NB4 (cell line): Measurements from ENCODE around the gene MOB3B.

Experiments
- DNase-seq: peaks from one replicate; pipeline ENCODE4 v3.0.0; 2010; ENCODE audit warnings: low read depth
- H3K4me3 ChIP-seq: one replicate; pipeline ENCODE4 v1.5.1; 2011; ENCODE audit warnings: mild to moderate bottlenecking, low read depth, low read length, moderate library complexity
- MYC ChIP-seq: IDR thresholded peaks from 2 replicates; pipeline ENCODE4 v1.6.1; 2011; ENCODE audit warnings: low read depth, low read length
- POLR2A ChIP-seq: IDR thresholded peaks from 2 replicates; pipeline ENCODE4 v1.6.1; 2011; ENCODE audit warnings: mild to moderate bottlenecking; ENCODE audit not compliant: insufficient read length; ENCODE audit errors: extremely low read depth
- TF ChIP-seq, protein P1 (sequence below): IDR thresholded peaks from 2 replicates; pipeline ENCODE4 v1.6.1; 2011; ENCODE audit warnings: low read depth, low read length
- TF ChIP-seq, protein P2 (sequence below): IDR thresholded peaks from one replicate; pipeline ENCODE4 v1.5.1; 2012; ENCODE audit warnings: low read depth, low read length

The MOB3B gene

GRCh38 chr9:27432308-27432707 is 97.3 kb downstream of the MOB3B start:
- no peak overlapping the region for H3K4me3 ChIP-seq
- TF ChIP-seq, protein P1, sequence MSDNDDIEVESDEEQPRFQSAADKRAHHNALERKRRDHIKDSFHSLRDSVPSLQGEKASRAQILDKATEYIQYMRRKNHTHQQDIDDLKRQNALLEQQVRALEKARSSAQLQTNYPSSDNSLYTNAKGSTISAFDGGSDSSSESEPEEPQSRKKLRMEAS: no peak
- TF ChIP-seq POLR2A (no peak), MYC (no peak)
- TF ChIP-seq, protein P2, sequence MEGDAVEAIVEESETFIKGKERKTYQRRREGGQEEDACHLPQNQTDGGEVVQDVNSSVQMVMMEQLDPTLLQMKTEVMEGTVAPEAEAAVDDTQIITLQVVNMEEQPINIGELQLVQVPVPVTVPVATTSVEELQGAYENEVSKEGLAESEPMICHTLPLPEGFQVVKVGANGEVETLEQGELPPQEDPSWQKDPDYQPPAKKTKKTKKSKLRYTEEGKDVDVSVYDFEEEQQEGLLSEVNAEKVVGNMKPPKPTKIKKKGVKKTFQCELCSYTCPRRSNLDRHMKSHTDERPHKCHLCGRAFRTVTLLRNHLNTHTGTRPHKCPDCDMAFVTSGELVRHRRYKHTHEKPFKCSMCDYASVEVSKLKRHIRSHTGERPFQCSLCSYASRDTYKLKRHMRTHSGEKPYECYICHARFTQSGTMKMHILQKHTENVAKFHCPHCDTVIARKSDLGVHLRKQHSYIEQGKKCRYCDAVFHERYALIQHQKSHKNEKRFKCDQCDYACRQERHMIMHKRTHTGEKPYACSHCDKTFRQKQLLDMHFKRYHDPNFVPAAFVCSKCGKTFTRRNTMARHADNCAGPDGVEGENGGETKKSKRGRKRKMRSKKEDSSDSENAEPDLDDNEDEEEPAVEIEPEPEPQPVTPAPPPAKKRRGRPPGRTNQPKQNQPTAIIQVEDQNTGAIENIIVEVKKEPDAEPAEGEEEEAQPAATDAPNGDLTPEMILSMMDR: no peak
- no peak for DNase-seq

- TF ChIP-seq MYC (no peak), POLR2A (no peak)
- TF ChIP-seq, protein P1: no peak
- TF ChIP-seq, protein P2: no peak
- no peak for DNase-seq
- H3K4me3 ChIP-seq: no peak overlapping the region
These were observed 98.0 kb downstream of the MOB3B start for GRCh38 chr9:27431543-27432147.

- no peak for TF ChIP-seq MYC
- no peak for DNase-seq
- H3K4me3 ChIP-seq: no peak overlapping the region
These were observed 98.7 kb downstream of the MOB3B start for GRCh38 chr9:27430750-27431535.

- no peak for DNase-seq
- TF ChIP-seq MYC: no peak
- TF ChIP-seq, protein P2: no peak
- TF ChIP-seq, protein P1: no peak
- no peak for TF ChIP-seq POLR2A
- no peak overlapping the region for H3K4me3 ChIP-seq
These were observed 99.7 kb downstream of the MOB3B start for GRCh38 chr9:27429917-27430316.

DNA sequence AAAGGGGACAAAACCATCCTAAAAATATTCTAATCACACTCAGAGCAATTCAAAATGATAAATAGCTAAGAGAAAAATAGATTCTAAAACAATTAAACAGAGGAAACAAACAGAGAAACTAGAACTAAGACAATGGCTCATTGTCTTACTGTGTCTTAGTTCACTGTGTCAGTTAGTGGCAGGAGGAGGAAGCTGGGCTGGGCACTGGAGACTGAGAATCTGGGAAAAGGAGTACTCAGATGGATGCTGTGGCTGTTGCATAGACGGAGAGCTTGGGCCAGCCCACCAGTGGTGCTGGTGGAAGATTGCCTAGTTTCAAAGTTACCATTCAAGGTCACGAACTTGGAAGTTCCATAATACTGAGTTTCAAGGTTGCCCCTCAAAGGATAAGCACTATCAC is 100.2 kb downstream of the MOB3B start:
- no peak overlapping the region for H3K4me3 ChIP-seq
- no peak for TF ChIP-seq POLR2A
- no peak for TF ChIP-seq MYC
- TF ChIP-seq, protein P1: no peak
- TF ChIP-seq, protein P2: no peak
- DNase-seq: no peak

DNA sequence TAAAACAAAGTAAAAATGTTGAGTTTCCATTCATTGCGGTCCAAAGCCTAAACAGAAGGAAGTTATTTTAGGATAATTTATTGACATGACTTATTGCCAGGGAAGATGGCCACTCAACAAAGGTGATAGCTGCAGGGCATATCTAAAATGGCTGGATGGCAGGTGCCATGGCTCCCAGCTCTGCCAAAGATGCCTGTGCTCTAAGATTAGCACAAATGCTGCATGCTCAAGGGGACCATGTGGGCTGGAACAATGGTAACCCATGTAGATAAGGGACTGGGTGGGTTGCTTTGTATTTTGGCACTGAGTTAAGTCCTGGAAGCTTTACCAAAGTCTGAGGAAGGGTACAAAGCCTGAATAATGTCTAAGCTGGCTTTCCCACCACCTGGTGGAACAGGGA is 101.1 kb downstream of the MOB3B start:
- DNase-seq: no peak
- H3K4me3 ChIP-seq: no peak overlapping the region
- TF ChIP-seq MYC: no peak
- TF ChIP-seq POLR2A: no peak
- TF ChIP-seq, protein P1: no peak
- TF ChIP-seq, protein P2: no peak
